RKO (cell line): ENCODE data around the gene PGK2.

Experiments used
- DNase-seq: peaks from one replicate; pipeline ENCODE4 v3.0.0-alpha.2; 2016; ENCODE audit warnings: low spot score

Gene PGK2

GRCh38 chr6:49736017-49736508 lies 51.0 kb downstream of the PGK2 start:
- DNase-seq, result no peak
